ENCODE results near the gene PRDX4.

- TF ChIP-seq CTCF (IDR thresholded peaks at IDR 0.05) (no peak), POLR2A (IDR thresholded peaks at IDR 0.05) (no peak)
Observed at GRCh38 chrX:23656684-23657083, 10.6 kb upstream of the PRDX4 start.

All from body of pancreas (tissue), 4 donors.